ENCODE results near the gene HECW1.

The HECW1 gene

DNA sequence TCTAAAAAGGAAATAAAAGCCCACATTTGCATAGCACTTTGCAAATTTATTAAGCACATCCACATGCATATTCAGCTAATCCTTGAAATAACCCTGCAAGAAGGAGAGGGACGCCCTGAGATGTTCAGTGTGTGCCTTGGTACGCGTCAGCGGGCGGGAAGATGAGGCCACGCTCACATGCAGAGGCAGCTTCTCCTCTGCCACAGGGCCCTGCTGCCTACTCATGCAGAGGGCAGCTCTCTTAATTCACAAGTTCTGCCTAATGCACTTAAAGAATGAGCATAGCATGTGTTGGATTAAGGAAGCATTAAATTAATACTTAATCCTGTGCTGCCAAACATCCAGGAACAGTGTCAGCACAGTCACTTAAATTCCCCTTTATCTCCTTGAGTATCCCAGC, 132.3 kb downstream of the HECW1 start:
- Histone ChIP-seq H3K4ac (ENCODE audit: low read depth, low read length) (no peak overlapping the region), H3K79me1 (ENCODE audit: low read length) (no peaks in the 10 kb centered on the region), H3K36me3 (ENCODE audit: control insufficient read depth, insufficient read depth, low read length) (no peaks in the 10 kb centered on the region), H4K5ac (ENCODE audit: low read length) (no peak overlapping the region), H2BK15ac (replicated peaks; ENCODE audit: low read depth) (no peak overlapping the region), H3K27me3 (ENCODE audit: insufficient read depth, low read length, poor library complexity) (no peaks in the 10 kb centered on the region), H3K27ac (ENCODE audit: low read depth, low read length) (no peak overlapping the region), H4K8ac (ENCODE audit: low read depth, low read length) (no peak overlapping the region), H3K4me3 (ENCODE audit: low read length) (no peak overlapping the region), H3K9ac (ENCODE audit: low read length) (no peak overlapping the region), H3K4me1 (ENCODE audit: control insufficient read depth, low read depth, low read length) (peaks cover 2% of the 10 kb centered on the region), H3K4me2 (ENCODE audit: low read length) (no peak overlapping the region), H3K79me2 (ENCODE audit: control insufficient read depth, insufficient read depth, low read length) (no peaks in the 10 kb centered on the region), H2BK5ac (ENCODE audit: low read length) (no peak overlapping the region), H3K18ac (ENCODE audit: low read length) (no peak overlapping the region), H3K23ac (ENCODE audit: low read length) (no peak overlapping the region), H2AK5ac (ENCODE audit: low read length) (no peak overlapping the region), H2BK120ac (ENCODE audit: low read depth, low read length) (no peak overlapping the region), H3K56ac (ENCODE audit: low read length) (no peak overlapping the region)
- WGBS (ENCODE audit: extremely low coverage, insufficient coverage, low lambda C conversion rate) = no CpG with 5 or more reads among the region's 6 CpGs
- no peak for DNase-seq

DNA sequence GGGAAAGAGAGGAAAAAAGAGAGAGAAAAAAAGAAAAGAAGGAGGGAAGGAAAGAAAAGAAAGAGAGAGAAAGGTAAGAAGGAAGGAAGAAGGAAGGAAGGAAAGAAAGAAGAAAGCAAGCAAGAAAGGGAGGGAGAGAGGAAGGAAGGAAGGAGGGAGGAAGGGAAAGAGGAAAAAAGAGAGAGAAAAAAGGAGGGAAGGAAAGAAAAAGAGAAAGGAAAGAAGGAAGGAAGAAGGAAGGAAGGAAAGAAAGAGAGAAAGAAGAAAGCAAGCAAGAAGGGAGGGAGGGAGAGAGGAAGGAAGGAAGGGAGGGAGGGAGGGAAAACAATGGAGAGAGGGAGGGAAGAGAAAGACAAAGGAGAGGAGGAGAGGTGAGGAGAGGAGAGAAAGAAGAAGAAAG, 135.3 kb downstream of the HECW1 start:
- Histone ChIP-seq H3K79me2 (ENCODE audit: control insufficient read depth, insufficient read depth, low read length) (no peaks in the 10 kb centered on the region), H3K79me1 (ENCODE audit: low read length) (no peaks in the 10 kb centered on the region), H2BK5ac (ENCODE audit: low read length) (no peak overlapping the region), H2BK15ac (replicated peaks; ENCODE audit: low read depth) (no peak overlapping the region), H3K4me1 (ENCODE audit: control insufficient read depth, low read depth, low read length) (peaks cover 2% of the 10 kb centered on the region), H3K4ac (ENCODE audit: low read depth, low read length) (no peak overlapping the region), H3K27ac (ENCODE audit: low read depth, low read length) (no peak overlapping the region), H3K4me2 (ENCODE audit: low read length) (no peak overlapping the region), H2AK5ac (ENCODE audit: low read length) (no peak overlapping the region), H3K18ac (ENCODE audit: low read length) (no peak overlapping the region), H3K56ac (ENCODE audit: low read length) (no peak overlapping the region), H4K8ac (ENCODE audit: low read depth, low read length) (no peak overlapping the region), H3K27me3 (ENCODE audit: insufficient read depth, low read length, poor library complexity) (no peaks in the 10 kb centered on the region), H2BK120ac (ENCODE audit: low read depth, low read length) (no peak overlapping the region), H3K9ac (ENCODE audit: low read length) (no peak overlapping the region), H3K36me3 (ENCODE audit: control insufficient read depth, insufficient read depth, low read length) (no peaks in the 10 kb centered on the region), H4K5ac (ENCODE audit: low read length) (no peak overlapping the region), H3K4me3 (ENCODE audit: low read length) (no peak overlapping the region), H3K23ac (ENCODE audit: low read length) (no peak overlapping the region)
- no peak for DNase-seq

DNA sequence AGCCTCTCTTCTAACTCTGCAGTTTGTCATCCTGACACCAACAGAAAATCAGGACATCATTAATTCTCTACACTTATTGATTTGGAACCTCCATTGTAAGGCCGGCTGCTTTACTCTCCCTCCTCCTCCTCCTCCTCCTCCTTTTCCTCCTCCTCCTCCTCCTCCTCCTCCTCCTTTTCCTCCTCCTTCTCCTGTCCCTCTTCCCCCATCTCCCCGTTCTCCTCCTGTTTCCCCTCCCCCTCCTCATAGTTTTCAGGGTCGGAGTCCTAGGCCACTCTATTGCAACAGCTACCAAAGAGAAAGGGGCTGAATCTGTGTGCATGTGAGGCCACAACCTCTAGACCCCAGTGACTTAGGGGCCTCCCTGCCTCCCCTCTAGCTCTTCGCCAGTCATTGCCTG, 136.1 kb downstream of the HECW1 start:
- DNase-seq = no peak
- Histone ChIP-seq H3K56ac (ENCODE audit: low read length) (no peak overlapping the region), H4K8ac (ENCODE audit: low read depth, low read length) (no peak overlapping the region), H3K9ac (ENCODE audit: low read length) (no peak overlapping the region), H3K18ac (ENCODE audit: low read length) (no peak overlapping the region), H3K27ac (ENCODE audit: low read depth, low read length) (no peak overlapping the region), H4K5ac (ENCODE audit: low read length) (no peak overlapping the region), H2AK5ac (ENCODE audit: low read length) (no peak overlapping the region), H2BK15ac (replicated peaks; ENCODE audit: low read depth) (no peak overlapping the region), H3K79me1 (ENCODE audit: low read length) (no peaks in the 10 kb centered on the region), H3K23ac (ENCODE audit: low read length) (no peak overlapping the region), H2BK5ac (ENCODE audit: low read length) (no peak overlapping the region), H3K4me2 (ENCODE audit: low read length) (no peak overlapping the region), H3K79me2 (ENCODE audit: control insufficient read depth, insufficient read depth, low read length) (no peaks in the 10 kb centered on the region), H3K27me3 (ENCODE audit: insufficient read depth, low read length, poor library complexity) (no peaks in the 10 kb centered on the region), H3K36me3 (ENCODE audit: control insufficient read depth, insufficient read depth, low read length) (no peaks in the 10 kb centered on the region), H3K4ac (ENCODE audit: low read depth, low read length) (no peak overlapping the region), H3K4me3 (ENCODE audit: low read length) (no peak overlapping the region), H2BK120ac (ENCODE audit: low read depth, low read length) (no peak overlapping the region), H3K4me1 (ENCODE audit: control insufficient read depth, low read depth, low read length) (peaks cover 2% of the 10 kb centered on the region)
- no CpG with 5 or more reads among the region's 4 CpGs for WGBS (ENCODE audit: extremely low coverage, insufficient coverage, low lambda C conversion rate)

DNA sequence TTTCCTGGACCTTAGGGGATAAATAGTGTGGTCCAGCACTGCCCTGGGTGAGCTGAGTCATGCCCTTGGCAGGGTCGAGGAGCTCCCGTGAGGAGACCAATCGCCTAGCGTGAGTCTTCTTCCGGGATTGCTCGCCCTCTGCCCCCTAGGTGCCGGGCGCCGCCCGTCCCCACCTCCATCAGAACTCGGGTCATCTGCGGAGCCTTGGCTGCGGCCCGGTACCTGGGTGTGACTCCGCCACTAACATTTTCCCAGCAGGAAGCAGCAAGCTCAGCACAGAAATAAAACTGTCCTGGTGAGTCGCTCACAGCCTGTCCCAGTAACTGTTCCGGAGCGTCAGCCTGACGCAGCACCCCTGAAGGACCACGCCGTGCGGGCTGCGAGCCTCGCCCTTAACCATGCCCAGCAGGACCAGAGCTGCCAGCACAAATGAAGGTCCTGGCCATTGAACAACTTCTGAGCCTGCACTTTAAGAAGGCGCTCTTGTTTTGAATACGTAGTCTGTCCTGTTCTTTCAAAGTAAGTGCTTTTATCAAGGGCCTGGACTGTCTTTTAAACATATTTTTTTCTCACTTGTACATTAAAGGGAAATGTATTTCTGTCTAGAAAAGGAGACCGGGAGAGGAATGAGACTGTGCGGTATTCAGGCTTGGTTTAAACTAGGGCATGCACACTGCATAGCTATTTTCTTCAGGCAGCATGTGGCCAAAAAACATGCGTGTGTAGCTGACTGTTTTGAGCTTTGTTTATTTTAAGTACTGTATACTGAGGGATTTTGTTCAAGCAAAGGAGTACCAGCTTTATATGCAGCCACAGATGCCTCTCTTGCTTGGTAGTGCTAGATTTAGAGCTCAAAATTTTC, 136.7 kb downstream of the HECW1 start:
- Histone ChIP-seq H2BK120ac (ENCODE audit: low read depth, low read length) (no peak overlapping the region), H2AK5ac (ENCODE audit: low read length) (no peak overlapping the region), H3K79me2 (ENCODE audit: control insufficient read depth, insufficient read depth, low read length) (no peaks in the 10 kb centered on the region), H2BK5ac (ENCODE audit: low read length) (no peak overlapping the region), H3K79me1 (ENCODE audit: low read length) (no peaks in the 10 kb centered on the region), H4K5ac (ENCODE audit: low read length) (no peak overlapping the region), H3K4me2 (ENCODE audit: low read length) (no peak overlapping the region), H4K8ac (ENCODE audit: low read depth, low read length) (no peak overlapping the region), H3K27me3 (ENCODE audit: insufficient read depth, low read length, poor library complexity) (no peaks in the 10 kb centered on the region), H3K36me3 (ENCODE audit: control insufficient read depth, insufficient read depth, low read length) (no peaks in the 10 kb centered on the region), H2BK15ac (replicated peaks; ENCODE audit: low read depth) (no peak overlapping the region), H3K27ac (ENCODE audit: low read depth, low read length) (no peak overlapping the region), H3K56ac (ENCODE audit: low read length) (no peak overlapping the region), H3K9ac (ENCODE audit: low read length) (no peak overlapping the region), H3K4me3 (ENCODE audit: low read length) (no peak overlapping the region), H3K18ac (ENCODE audit: low read length) (no peak overlapping the region), H3K23ac (ENCODE audit: low read length) (no peak overlapping the region), H3K4me1 (ENCODE audit: control insufficient read depth, low read depth, low read length) (peaks cover 2% of the 10 kb centered on the region), H3K4ac (ENCODE audit: low read depth, low read length) (no peak overlapping the region)
- DNase-seq = peak; percentile 25
- no CpG with 5 or more reads among the region's 29 CpGs for WGBS (ENCODE audit: extremely low coverage, insufficient coverage, low lambda C conversion rate)

DNA sequence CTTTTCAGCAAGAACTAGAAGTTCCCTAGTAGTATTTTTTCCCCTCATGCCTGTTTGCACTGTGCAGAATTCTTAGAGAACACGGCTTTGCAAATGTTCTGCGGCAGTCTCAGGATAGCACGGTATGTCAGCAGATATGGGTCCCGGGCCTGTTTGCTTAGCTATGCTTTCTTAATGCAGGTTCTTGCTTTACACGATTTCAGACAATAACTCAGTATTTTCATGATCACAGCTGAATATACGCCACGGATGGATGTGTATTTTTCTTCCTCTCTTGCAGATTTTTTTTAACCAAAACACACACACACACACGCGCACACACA, 137.3 kb downstream of the HECW1 start:
- H3K9ac ChIP-seq (ENCODE audit: low read length) = no peak overlapping the region
- H3K36me3 ChIP-seq (ENCODE audit: control insufficient read depth, insufficient read depth, low read length) = no peaks in the 10 kb centered on the region
- H3K4me2 ChIP-seq (ENCODE audit: low read length) = no peak overlapping the region
- no CpG with 5 or more reads among the region's 9 CpGs for WGBS (ENCODE audit: extremely low coverage, insufficient coverage, low lambda C conversion rate)
- no peak overlapping the region for H2BK15ac ChIP-seq (replicated peaks; ENCODE audit: low read depth)
- no peak overlapping the region for H2BK5ac ChIP-seq (ENCODE audit: low read length)
- no peak overlapping the region for H3K27ac ChIP-seq (ENCODE audit: low read depth, low read length)
- no peak overlapping the region for H2AK5ac ChIP-seq (ENCODE audit: low read length)
- no peak for DNase-seq
- H3K4ac ChIP-seq (ENCODE audit: low read depth, low read length) = no peak overlapping the region
- no peak overlapping the region for H4K5ac ChIP-seq (ENCODE audit: low read length)
- H3K79me2 ChIP-seq (ENCODE audit: control insufficient read depth, insufficient read depth, low read length) = no peaks in the 10 kb centered on the region
- no peak overlapping the region for H3K4me3 ChIP-seq (ENCODE audit: low read length)
- no peak overlapping the region for H3K18ac ChIP-seq (ENCODE audit: low read length)
- H3K79me1 ChIP-seq (ENCODE audit: low read length) = no peaks in the 10 kb centered on the region
- H4K8ac ChIP-seq (ENCODE audit: low read depth, low read length) = no peak overlapping the region
- H3K56ac ChIP-seq (ENCODE audit: low read length) = no peak overlapping the region
- no peak overlapping the region for H3K23ac ChIP-seq (ENCODE audit: low read length)
- H3K4me1 ChIP-seq (ENCODE audit: control insufficient read depth, low read depth, low read length) = peaks cover 2% of the 10 kb centered on the region
- H2BK120ac ChIP-seq (ENCODE audit: low read depth, low read length) = no peak overlapping the region
- H3K27me3 ChIP-seq (ENCODE audit: insufficient read depth, low read length, poor library complexity) = no peaks in the 10 kb centered on the region

Data from mesendoderm (in vitro differentiated cells).